MCF 10A (cell line): ENCODE measurements around the gene ETV7. TPM values are rescaled to one million over a fixed set of nuclear protein-coding genes. Genes with fewer than 3 reads are reported as not detected.

Experiments used
- BruUV-seq: library from RNA; stranded (reverse); fragments of 400-500 nt; replicated peaks from 2 replicates; lab custom pipeline; 2021; lab: Mats Ljungman, UMichigan
- CTCF ChIA-PET: fragments of 300-600 bp; sonication (Branson Sonifier 250); formaldehyde crosslinking; extraction: SDS; loops from one replicate; lab custom pipeline; 2021; ENCODE audit warnings: antibody characterized with exemption, inconsistent platforms; lab: Yijun Ruan, JAX
- POLR2A ChIA-PET: fragments of 300-600, 350-650 bp; sonication (Branson Sonifier 250); formaldehyde crosslinking; extraction: SDS; loops from one replicate; lab custom pipeline; 2020; ENCODE audit warnings: antibody characterized with exemption, inconsistent platforms; lab: Yijun Ruan, JAX
- DNase-seq: peaks from one replicate; pipeline ENCODE4 v3.0.0-alpha.2; 2018; ENCODE audit not compliant: unreplicated experiment
- H3K27ac Mint-ChIP-seq: one replicate; pipeline ENCODE4 v1.8.0; 2022; ENCODE audit warnings: mild to moderate bottlenecking, low read depth, mixed read lengths; ENCODE audit not compliant: unreplicated experiment
- H3K27me3 Mint-ChIP-seq: one replicate; pipeline ENCODE4 v1.8.0; 2022; ENCODE audit warnings: mixed read lengths; ENCODE audit not compliant: insufficient read depth, unreplicated experiment
- H3K36me3 Mint-ChIP-seq: one replicate; pipeline ENCODE4 v1.8.0; 2022; ENCODE audit warnings: mild to moderate bottlenecking, moderate library complexity, mixed read lengths; ENCODE audit not compliant: insufficient read depth, unreplicated experiment
- H3K4me1 Mint-ChIP-seq: one replicate; pipeline ENCODE4 v1.8.0; 2022; ENCODE audit warnings: mixed read lengths; ENCODE audit not compliant: insufficient read depth, unreplicated experiment
- H3K4me3 Mint-ChIP-seq: one replicate; pipeline ENCODE4 v1.8.0; 2022; ENCODE audit warnings: mild to moderate bottlenecking, moderate library complexity, mixed read lengths; ENCODE audit not compliant: unreplicated experiment
- H3K9me3 Mint-ChIP-seq: one replicate; pipeline ENCODE4 v1.8.0; 2022; ENCODE audit warnings: mixed read lengths; ENCODE audit not compliant: unreplicated experiment
- intact Hi-C: fragments of 100-400 bp; cut with micrococcal nuclease; formaldehyde crosslinking; loops from 2 replicates; pipeline ENCODE4 v1.14.1; 2022
- total RNA-seq: library from RNA; stranded (reverse); gene quantifications from 2 replicates; pipeline ENCODE4 v1.2.3, GENCODE V29; 2022
- TF ChIP-seq, protein P1 (sequence below): fragments of 200-600 bp; IDR thresholded peaks from one replicate; pipeline ENCODE4 v1.8.0; 2022; ENCODE audit warnings: antibody characterized with exemption, mild to moderate bottlenecking; ENCODE audit not compliant: unreplicated experiment

The ETV7 gene
- total RNA-seq, 1 experiment from 2014 or later, result 0.47 TPM

DNA sequence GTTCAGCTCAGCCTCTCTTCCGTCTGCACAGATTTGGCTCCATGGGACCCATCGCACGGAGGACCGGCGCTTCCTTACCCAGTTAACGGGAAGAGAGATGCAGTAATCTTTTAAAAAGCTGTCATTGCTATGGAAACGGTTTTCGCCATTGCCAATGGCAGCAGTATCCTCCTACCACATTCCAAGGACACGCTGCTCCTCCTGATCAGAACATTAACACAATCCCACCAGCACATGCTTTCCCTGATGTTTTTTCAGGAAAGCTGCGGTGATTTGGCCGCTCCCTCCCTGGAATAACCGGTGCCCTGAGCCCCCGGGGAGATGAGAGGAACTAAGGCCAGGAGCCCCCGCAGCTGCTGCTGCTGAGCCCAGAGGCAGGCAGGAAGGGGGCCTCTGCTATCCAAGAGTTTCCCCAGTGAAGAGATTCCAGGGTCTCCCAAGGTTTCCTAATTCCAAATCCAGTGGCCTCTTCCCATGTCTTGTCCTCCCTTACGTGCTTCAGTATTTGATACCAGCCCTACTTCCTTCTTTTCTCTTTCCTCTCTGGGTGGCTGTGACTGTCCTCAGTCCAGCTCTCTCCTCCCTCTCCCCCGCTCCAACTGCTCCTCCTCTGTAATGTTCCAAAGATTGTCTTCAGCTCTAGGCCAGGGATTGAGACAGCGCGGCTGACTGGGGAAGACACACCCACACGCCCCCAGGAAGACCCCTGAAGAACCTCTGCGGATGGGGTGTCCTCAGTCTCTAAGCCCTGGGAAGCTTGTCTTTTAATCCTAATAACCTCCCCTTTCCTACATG, 53.3 kb downstream of the ETV7 start:
- Mint-ChIP-seq H3K27me3 (peaks cover 75% of the 10 kb centered on the region), H3K36me3 (peaks cover 4% of the 10 kb centered on the region), H3K4me3 (no peak overlapping the region), H3K9me3 (no peaks in the 10 kb centered on the region), H3K4me1 (no peaks in the 10 kb centered on the region), H3K27ac (no peak overlapping the region)
- TF ChIP-seq, protein P1, sequence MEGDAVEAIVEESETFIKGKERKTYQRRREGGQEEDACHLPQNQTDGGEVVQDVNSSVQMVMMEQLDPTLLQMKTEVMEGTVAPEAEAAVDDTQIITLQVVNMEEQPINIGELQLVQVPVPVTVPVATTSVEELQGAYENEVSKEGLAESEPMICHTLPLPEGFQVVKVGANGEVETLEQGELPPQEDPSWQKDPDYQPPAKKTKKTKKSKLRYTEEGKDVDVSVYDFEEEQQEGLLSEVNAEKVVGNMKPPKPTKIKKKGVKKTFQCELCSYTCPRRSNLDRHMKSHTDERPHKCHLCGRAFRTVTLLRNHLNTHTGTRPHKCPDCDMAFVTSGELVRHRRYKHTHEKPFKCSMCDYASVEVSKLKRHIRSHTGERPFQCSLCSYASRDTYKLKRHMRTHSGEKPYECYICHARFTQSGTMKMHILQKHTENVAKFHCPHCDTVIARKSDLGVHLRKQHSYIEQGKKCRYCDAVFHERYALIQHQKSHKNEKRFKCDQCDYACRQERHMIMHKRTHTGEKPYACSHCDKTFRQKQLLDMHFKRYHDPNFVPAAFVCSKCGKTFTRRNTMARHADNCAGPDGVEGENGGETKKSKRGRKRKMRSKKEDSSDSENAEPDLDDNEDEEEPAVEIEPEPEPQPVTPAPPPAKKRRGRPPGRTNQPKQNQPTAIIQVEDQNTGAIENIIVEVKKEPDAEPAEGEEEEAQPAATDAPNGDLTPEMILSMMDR, result no peak
- intact Hi-C loops, result no loop called here
- no TSS peak for BruUV-seq
- no peak for DNase-seq
- POLR2A ChIA-PET, result interaction anchor here (0.6 kb wide), 1 partner anchor 330 kb away, joined by 3 read pairs; no protein-coding TSS in a partner anchor
- CTCF ChIA-PET, result interaction anchor here (0.5 to 1.0 kb wide), 4 partner anchors 13 to 244 kb away, joined by 3 to 4 read pairs (median 4); no protein-coding TSS in a partner anchor

DNA sequence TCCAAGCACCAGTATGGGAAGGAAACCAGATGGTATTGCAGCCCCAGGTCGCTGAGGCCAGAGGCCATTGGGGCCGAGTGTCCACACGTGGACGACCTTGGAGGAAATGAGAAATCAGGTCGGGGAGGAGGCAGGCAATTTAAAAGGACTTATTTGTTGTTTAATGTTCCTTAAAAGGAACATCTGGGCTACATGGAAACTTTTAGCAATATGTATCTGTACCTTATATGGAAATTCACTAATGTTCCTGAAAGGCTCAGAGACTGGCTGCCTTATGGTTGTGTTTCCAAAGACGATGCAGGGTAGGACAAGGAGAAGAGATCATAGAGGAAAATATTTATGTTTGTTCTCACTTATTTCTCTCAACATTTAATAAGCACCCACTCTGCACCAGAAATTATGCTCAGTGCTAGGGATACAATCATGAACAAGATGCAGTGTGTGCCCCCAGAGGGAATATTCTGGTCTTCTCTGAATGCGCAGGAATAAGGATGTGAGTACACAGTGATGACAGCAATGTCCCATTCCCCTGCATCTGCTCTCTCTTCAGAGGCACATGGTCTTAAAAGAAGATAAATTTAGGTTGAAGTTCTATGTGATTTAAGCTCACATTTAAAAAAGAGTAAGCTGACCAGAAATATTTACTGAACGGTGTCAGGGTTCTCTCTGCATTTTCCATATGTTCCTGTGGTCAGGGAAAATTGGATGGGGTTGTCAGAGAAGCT, 54.1 kb downstream of the ETV7 start:
- H3K36me3 Mint-ChIP-seq, result peaks cover 4% of the 10 kb centered on the region

DNA sequence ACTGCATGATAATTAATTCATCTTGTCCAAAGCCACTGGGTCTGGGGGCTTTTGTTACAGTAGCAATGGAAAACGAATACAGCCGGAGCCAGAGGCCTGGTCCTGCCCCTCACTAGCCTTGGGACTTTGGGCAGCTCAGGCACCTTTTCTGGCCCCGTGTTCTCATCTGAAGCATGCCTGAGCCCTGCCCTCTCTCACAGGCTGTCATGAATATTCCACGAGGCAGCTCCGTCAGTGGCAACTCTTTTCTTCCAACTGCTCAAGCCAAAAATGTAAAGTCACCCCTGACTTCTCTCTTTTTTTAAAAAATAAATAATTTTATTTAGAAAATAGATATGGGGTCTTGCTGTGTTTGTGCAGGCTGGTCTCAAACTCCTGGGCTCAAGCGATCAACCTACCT, 56.1 kb downstream of the ETV7 start:
- POLR2A ChIA-PET, result no interaction called here

More for the DNA sequence above, 54.1 kb downstream of the ETV7 start:
- no peaks in the 10 kb centered on the region for H3K4me1 Mint-ChIP-seq
- POLR2A ChIA-PET, result no interaction called here
- BruUV-seq, result no TSS peak
- DNase-seq, result no peak
- TF ChIP-seq, protein P1, result no peak
- peaks cover 75% of the 10 kb centered on the region for H3K27me3 Mint-ChIP-seq
- no peak overlapping the region for H3K4me3 Mint-ChIP-seq
- intact Hi-C loops, result no loop called here
- no peaks in the 10 kb centered on the region for H3K9me3 Mint-ChIP-seq
- no peak overlapping the region for H3K27ac Mint-ChIP-seq
- CTCF ChIA-PET, result interaction anchor here (0.7 to 1.0 kb wide), 2 partner anchors 23 to 33 kb away, joined by 4 read pairs; no protein-coding TSS in a partner anchor

More for the DNA sequence above, 56.1 kb downstream of the ETV7 start:
- Mint-ChIP-seq H3K9me3 (no peaks in the 10 kb centered on the region), H3K27me3 (peaks cover 81% of the 10 kb centered on the region), H3K4me3 (no peak overlapping the region), H3K36me3 (peaks cover 4% of the 10 kb centered on the region), H3K4me1 (no peaks in the 10 kb centered on the region), H3K27ac (no peak overlapping the region)
- no peak for DNase-seq
- intact Hi-C loops, result no loop called here
- BruUV-seq, result no TSS peak
- TF ChIP-seq, protein P1, result no peak
- CTCF ChIA-PET, result interaction anchor here (1.7 kb wide), 1 partner anchor 9 kb away, joined by 6 read pairs; no protein-coding TSS in a partner anchor
